HG02798 (cell line): ENCODE results near the gene MS4A12.
"Not testable (repeated sequence)": the region's sequence is repeated elsewhere in the genome, so short reads cannot be mapped to it uniquely, and the experiment has no call there.

Source experiments
- ATAC-seq: cut with Tn5 transposase; IDR thresholded peaks from one replicate; pipeline ENCODE4 v1.9.1; 2021; ENCODE audit warnings: mild to moderate bottlenecking; ENCODE audit not compliant: unreplicated experiment, poor library complexity

Gene MS4A12

DNA sequence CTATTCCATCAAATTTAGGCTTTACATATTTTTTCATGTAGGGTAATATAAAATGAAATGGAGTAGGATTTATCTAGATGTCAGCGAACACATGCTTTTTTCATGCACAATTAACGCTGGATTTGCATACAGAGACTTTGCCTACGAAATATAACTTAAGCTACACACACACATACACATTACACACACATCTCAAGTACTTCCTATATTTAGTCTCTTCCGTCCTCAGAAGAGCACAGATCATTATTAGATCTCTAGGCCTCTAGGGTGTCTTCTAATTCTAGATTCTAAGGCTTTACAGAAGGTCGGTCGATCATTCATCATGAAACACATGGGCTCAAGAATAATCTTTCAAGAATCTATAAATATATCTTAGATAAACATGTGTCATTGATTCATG, 18.8 kb downstream of the MS4A12 start:
- no peak for ATAC-seq

DNA sequence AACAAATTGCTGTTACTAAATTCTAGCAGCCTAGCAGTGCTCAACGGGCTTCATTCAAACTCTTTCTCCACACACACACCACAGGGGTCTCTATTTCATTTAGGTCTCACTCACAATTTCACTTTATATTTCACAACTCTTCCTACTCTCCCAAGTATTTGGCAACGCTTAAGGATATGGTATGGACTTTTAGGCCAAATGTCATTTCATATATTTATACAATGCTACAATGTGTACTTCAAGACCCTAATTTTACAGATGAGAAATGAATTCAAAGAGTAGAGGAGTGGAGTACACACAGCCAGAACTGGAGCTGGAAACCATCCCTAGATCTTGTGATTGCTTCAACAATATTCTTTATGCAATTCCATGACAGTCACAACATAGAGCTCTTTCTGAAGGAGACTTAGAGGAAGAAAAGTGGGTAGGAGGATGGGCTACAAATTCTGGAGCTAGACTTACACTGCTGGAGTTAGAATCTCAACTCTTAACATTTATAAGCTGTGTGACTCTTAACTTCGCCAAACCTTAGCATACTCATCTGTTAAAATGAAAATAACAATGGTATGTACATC, 20.2 kb downstream of the MS4A12 start:
- ATAC-seq = no peak

DNA sequence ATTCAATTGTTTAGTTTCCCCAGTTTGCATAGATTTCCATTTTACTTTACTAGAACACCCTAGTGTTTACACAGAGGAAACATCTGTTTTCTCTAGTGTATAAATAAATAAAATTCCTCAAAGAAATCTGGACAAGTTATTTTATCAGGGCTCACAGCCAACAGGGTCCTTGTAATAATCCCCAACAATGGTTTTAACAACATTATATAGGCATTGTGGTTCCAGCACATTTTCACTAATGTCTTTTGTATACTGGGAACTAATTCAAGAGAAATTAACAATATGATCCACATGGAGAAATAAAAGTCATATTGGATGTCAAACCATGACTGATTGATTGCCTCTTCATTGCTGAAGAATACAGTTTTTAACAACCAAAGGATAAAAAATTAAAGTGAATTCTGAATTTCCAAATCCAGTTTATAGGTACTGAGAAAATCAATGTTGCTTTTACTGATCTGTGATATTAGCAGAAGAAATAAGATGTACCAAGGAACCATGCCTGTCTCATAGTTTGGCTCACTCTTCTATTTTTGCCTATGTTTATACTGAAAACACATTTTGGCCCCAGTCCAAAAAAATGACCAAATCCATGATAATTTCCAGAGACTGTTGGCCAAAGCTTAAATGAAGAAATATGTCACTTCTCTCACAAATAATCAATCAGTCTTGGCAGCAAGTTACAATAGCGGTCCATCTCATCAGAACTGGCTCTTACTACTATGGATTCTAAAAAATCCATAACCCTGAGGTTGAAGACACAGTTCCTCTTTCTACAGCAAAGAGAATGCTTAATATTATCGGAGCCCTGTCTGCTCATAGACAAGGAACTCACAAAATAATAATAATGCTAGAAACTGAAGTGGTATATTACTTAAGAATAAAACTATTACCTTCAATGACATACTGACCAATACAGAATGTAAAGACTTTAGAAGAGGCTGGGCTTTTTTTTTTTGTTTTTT, 21.2 kb downstream of the MS4A12 start:
- no peak for ATAC-seq

DNA sequence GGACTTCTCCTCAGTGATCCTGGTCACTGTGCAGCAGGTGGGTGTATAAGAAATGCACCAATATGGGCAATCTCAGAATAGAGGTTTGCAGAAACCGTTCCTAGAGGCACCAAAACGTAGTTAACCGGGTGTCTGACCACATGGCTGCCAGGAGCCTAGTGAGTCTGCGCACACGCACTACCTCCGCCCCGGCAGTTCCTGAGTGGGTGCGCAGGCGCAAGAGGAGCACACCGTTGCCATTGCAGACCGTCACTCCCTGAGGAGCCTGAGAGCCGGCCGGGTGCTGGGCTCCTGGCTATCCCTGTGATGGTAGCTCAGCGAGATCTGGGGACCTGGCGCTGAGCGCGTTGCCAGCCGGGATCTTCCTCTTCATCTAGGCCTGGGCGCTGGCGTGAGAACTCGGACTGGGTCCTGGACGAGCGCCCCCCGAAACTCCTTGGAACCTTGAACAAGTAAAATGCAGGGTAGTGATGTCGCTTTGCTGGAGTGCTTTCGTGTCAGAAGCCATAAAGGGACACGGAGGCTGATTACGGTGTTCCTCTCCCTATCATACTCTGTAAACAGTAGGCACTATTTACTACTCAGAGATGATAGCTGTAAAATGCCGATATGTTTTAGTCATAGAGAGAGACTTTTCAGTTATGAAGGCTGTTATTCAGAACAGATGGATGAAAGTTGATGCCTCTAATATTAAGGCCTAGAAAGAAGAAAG, 22.7 kb downstream of the MS4A12 start, which contains the start of gene MS4A13:
TSS of gene MS4A13 (plus strand) at position 249 of the 712 bp plus-strand sequence. CDS start 2,692 bp downstream, outside the sequence.
- no peak for ATAC-seq

DNA sequence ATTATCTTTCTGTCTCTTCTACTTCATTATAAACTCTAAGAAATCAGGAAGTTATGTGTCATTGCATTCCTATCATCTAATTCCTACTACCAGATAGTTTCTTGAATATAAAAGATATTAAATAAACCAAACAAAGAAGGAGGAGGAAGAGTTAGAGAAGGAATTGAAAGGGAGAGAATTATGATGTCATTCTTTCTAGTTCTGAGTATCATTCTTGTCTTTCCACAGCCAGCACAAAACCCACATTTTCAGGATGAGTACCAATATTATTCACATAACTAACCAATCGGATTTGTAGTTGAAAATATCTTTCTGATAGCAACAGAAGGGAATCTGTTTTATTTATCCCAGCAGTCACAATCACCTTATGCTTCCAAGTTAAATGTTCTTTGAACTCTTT, 35.9 kb downstream of the MS4A12 start:
- ATAC-seq = no peak

DNA sequence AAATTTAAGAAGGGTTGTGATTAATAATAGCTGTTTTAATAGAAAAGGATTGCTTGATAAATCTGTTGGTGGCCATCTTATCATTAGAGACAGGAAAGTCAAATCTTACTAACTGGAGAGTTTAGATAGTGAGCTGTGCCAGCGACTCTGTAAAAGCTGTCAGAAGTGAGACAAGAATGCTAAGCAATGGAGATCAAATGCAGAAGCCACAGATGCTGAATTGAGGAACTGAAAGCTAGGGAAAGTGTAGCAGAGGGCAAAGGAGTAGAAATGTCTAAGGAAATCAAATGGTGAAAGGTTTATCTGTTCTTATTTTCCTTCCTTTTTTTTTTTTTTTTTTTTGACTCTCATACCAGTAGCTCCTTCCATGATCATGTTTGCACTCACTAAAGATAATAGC, 36.4 kb downstream of the MS4A12 start:
- peak; percentile 59 for ATAC-seq

DNA sequence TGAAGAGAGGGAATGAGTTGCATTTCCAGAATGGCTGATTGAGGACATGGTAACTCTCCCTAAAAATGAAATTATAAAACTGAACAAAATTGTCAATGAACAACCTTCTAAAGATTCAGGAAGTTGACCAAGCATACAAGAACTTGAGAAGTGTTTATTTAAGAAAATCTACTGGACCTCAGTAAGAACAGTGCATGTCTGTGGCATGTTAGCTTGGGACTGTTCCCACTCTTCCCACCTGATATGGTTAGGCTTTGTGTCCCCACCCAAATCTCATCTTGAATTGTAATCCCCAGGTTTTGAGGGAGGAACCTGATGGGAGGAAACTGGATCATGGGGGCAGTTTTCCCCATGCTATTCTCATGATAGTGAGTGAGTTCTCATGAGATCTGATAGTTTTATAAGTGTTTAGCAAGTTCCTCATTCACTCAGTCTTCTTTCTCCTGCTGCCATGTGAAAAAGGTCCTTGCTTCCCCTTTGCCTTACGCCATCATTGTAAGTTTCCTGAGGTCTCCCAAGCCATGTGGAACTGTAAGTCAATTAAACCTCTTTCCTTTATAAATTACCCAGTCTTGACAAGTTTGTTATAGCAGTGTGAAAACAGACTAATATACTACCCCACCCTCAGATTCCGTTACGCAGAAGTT, 38.0 kb downstream of the MS4A12 start:
- no peak for ATAC-seq

DNA sequence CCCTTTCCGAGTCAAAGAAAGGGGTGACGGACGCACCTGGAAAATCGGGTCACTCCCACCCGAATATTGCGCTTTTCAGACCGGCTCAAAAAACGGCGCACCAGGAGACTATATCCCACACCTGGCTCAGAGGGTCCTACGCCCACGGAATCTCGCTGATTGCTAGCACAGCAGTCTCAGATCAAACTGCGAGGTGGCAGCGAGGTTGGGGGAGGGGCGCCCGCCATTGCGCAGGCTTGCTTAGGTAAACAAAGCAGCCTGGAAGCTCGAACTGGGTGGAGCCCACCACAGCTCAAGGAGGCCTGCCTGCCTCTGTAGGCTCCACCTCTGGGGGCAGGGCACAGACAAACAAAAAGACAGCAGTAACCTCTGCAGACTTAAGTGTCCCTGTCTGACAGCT, 39.8 kb downstream of the MS4A12 start:
- ATAC-seq = not testable (repeated sequence)

DNA sequence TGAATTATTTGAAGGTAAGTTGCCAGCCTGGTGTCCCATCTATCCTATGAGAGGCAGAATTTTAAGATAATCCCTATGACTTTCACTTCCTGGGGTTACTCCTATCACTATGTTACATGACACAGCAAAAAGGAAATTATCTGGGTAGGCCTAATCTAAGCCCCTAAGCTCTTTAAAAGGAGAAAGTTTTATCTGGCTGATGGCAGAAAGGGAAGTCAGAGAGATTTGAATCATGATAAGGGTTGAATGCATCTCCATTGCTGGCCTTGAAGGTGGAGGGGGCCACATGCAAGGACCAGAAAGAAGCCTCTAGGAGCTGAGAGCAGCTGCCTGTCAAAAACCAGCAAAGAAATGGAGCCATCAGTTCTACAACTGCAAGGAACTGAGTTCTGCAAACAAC, 46.0 kb downstream of the MS4A12 start:
- not testable (repeated sequence) for ATAC-seq

DNA sequence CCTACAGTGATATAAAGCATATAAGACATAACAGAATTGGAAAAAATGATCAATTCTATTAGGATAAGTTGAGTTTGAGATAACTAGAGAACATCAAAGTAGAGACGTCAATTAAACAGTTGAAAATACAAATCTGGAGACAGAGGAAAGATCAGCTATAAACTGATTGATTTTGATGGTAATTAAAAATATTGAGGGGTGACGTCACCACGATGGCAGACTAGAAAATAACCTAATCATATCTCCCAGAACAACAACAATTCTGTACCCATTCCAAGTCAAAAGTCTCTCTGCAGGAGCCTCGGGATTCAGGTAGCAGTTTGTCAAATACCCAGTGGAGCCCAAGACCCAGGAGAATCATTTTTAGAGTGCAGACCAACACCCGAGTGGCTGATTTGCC, 51.5 kb downstream of the MS4A12 start:
- ATAC-seq = no peak
